ENCODE results near the gene EPHB2. TPM values are rescaled to one million over a fixed set of nuclear protein-coding genes. Genes with fewer than 3 reads are reported as not detected.

Gene EPHB2
- total and polyA plus RNA-seq, 2 of the 13 experiments (the other 11 are each of a cell fraction or from before 2014, with no cell fraction given), result 0.03 to 0.11 TPM

- TF ChIP-seq, protein P1, sequence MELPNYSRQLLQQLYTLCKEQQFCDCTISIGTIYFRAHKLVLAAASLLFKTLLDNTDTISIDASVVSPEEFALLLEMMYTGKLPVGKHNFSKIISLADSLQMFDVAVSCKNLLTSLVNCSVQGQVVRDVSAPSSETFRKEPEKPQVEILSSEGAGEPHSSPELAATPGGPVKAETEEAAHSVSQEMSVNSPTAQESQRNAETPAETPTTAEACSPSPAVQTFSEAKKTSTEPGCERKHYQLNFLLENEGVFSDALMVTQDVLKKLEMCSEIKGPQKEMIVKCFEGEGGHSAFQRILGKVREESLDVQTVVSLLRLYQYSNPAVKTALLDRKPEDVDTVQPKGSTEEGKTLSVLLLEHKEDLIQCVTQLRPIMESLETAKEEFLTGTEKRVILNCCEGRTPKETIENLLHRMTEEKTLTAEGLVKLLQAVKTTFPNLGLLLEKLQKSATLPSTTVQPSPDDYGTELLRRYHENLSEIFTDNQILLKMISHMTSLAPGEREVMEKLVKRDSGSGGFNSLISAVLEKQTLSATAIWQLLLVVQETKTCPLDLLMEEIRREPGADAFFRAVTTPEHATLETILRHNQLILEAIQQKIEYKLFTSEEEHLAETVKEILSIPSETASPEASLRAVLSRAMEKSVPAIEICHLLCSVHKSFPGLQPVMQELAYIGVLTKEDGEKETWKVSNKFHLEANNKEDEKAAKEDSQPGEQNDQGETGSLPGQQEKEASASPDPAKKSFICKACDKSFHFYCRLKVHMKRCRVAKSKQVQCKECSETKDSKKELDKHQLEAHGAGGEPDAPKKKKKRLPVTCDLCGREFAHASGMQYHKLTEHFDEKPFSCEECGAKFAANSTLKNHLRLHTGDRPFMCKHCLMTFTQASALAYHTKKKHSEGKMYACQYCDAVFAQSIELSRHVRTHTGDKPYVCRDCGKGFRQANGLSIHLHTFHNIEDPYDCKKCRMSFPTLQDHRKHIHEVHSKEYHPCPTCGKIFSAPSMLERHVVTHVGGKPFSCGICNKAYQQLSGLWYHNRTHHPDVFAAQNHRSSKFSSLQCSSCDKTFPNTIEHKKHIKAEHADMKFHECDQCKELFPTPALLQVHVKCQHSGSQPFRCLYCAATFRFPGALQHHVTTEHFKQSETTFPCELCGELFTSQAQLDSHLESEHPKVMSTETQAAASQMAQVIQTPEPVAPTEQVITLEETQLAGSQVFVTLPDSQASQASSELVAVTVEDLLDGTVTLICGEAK (IDR thresholded peaks at IDR 0.05), result no peak
- TF ChIP-seq, protein P1 (CRISPR knock-in tag; IDR thresholded peaks at IDR 0.05), result no peak
- no peak for TF ChIP-seq ZNF766 (CRISPR knock-in tag; IDR thresholded peaks at IDR 0.05; ENCODE audit: borderline replicate concordance)
- TF ChIP-seq RFX3 (CRISPR knock-in tag; IDR thresholded peaks at IDR 0.05), result no peak
- no peak for TF ChIP-seq ADNP (CRISPR knock-in tag; IDR thresholded peaks at IDR 0.05)
- no peak for TF ChIP-seq SALL1 (CRISPR knock-in tag; IDR thresholded peaks at IDR 0.05)
- no peak for TF ChIP-seq IKZF4 (CRISPR knock-in tag; IDR thresholded peaks at IDR 0.05; ENCODE audit: borderline replicate concordance, low read depth, not compliant biosample characterization)
- no peak for TF ChIP-seq ZNF101 (CRISPR knock-in tag; IDR thresholded peaks at IDR 0.05; ENCODE audit: borderline replicate concordance, low read depth)
Observed at GRCh38 chr1:22857661-22858060, 147.0 kb downstream of the EPHB2 start (continued).

Measured in HepG2 (cell line).